ENCODE data around the gene MACROD2. TPM values are rescaled to one million over a fixed set of nuclear protein-coding genes. Genes with fewer than 3 reads are reported as not detected.
"Not testable (repeated sequence)": the region's sequence is repeated elsewhere in the genome, so short reads cannot be mapped to it uniquely, and the experiment has no call there.

The MACROD2 gene
- total RNA-seq, 4 donors from 2014 or later: 4.0 to 14.1 (median 10.4) TPM

DNA sequence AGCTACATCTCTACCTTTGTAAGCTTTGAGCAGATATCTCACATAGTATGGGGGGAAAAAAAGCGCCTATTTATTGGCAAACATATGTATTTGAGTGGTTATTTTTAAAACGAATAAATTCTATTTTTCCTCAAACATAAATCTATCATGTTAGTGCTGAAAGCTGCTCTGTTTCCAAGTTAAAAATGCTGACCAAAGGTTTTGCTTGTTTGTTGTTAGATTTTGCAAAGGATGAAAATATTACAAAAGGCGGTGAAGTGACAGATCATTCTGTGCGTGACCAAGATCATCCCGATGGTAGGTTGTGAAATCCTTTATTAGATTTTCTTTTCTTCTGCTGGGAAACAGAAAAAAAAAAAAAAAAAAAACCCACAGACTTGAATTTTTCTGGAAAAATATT, 1972.0 kb downstream of the MACROD2 start:
- no peaks in the 10 kb centered on the region for H3K4me1 ChIP-seq
- H3K9me3 ChIP-seq: peaks cover 0 to 4% (median 1%) of the 10 kb centered on the region in 4 donors
- DNase-seq (ENCODE audit: low spot score in 2 of 2): no peak
- TF ChIP-seq CTCF (IDR thresholded peaks at IDR 0.05) (no peak), POLR2A (IDR thresholded peaks at IDR 0.05) (no peak), EP300 (IDR thresholded peaks at IDR 0.05) (no peak)
- no peaks in the 10 kb centered on the region for H3K36me3 ChIP-seq
- no peak overlapping the region for H3K27ac ChIP-seq
- no peaks in the 10 kb centered on the region for H3K27me3 ChIP-seq
- WGBS, 2 donors: 69 to 74% methylated on average over 5 of the region's 5 CpGs
- H3K4me3 ChIP-seq: no peak overlapping the region

DNA sequence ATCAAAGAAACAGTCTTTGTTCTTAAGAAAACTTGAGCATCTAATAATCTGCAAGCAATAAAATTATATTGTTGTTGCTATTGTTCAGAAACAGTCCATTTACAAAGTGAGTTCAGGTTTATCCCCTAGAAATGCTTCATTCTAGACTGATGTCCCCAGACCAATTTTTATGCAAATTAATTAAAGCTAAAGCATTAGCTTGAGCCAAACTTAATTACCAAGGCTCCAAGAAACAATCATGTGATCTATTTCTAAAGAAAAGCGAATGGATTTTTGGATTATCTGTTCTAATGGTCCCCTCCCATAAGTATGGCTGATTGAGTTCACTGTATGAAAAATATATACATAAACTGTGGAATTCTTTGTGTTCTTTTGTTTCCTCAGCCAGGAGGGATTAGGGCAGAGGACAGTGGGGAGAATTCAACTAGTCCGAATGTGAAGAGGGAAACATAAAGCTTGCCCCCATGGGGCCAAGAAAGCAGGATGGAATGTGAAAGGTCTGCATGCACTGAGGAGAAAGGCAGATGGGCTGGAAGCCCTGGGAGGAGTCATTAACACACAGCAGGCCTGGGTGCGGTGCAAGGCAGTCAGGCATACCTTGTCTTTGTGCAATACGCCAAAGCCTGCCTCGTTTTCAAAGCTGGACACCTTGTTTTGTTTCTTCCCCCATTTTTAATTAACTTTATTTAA, 1980.9 kb downstream of the MACROD2 start:
- Histone ChIP-seq H3K27me3 (no peaks in the 10 kb centered on the region), H3K4me3 (no peak overlapping the region), H3K36me3 (no peaks in the 10 kb centered on the region), H3K4me1 (no peaks in the 10 kb centered on the region), H3K9me3 (peaks cover 0 to 4% (median 1%) of the 10 kb centered on the region in 4 donors), H3K27ac (no peak overlapping the region)
- DNase-seq (ENCODE audit: low spot score in 2 of 2): no peak
- TF ChIP-seq CTCF (IDR thresholded peaks at IDR 0.05) (no peak), EP300 (IDR thresholded peaks at IDR 0.05) (no peak), POLR2A (IDR thresholded peaks at IDR 0.05) (no peak)
- WGBS, 2 donors: 49 to 52% methylated on average over 5 of the region's 5 CpGs

- Histone ChIP-seq H3K4me1 (no peaks in the 10 kb centered on the region), H3K27me3 (no peaks in the 10 kb centered on the region), H3K36me3 (no peaks in the 10 kb centered on the region), H3K27ac (no peak overlapping the region), H3K4me3 (no peak overlapping the region), H3K9me3 (no peaks in the 10 kb centered on the region)
- TF ChIP-seq CTCF (IDR thresholded peaks at IDR 0.05) (no peak), EP300 (IDR thresholded peaks at IDR 0.05) (no peak), POLR2A (IDR thresholded peaks at IDR 0.05) (no peak)
- WGBS, 2 donors: 70 to 76% methylated on average over 5 of the region's 5 CpGs
- no peak for DNase-seq (ENCODE audit: low spot score in 2 of 2)
These were observed 1981.7 kb downstream of the MACROD2 start for GRCh38 chr20:15977026-15977425.

GRCh38 chr20:15977758-15978157, 1982.4 kb downstream of the MACROD2 start:
- H3K27ac ChIP-seq: no peak overlapping the region
- H3K27me3 ChIP-seq: no peaks in the 10 kb centered on the region
- DNase-seq (ENCODE audit: low spot score in 2 of 2): no peak
- H3K36me3 ChIP-seq: no peaks in the 10 kb centered on the region
- no peaks in the 10 kb centered on the region for H3K4me1 ChIP-seq
- H3K9me3 ChIP-seq: no peaks in the 10 kb centered on the region
- TF ChIP-seq CTCF (IDR thresholded peaks at IDR 0.05): no peak
- no peak for TF ChIP-seq POLR2A (IDR thresholded peaks at IDR 0.05)
- TF ChIP-seq EP300 (IDR thresholded peaks at IDR 0.05): no peak
- 94 to 95% methylated on average over 1 of the region's 1 CpG for WGBS, 2 donors
- no peak overlapping the region for H3K4me3 ChIP-seq

- H3K27ac ChIP-seq: peak overlapping the region in 1 of 4 donors; percentile 6
- not testable (repeated sequence) for H3K36me3 ChIP-seq; H3K4me3 ChIP-seq; DNase-seq (ENCODE audit: low spot score in 2 of 2); H3K4me1 ChIP-seq; H3K27me3 ChIP-seq; H3K9me3 ChIP-seq
- 77 to 80% methylated on average over 26 of the region's 26 CpGs for WGBS, 2 donors
These were observed 1990.4 kb downstream of the MACROD2 start for GRCh38 chr20:15985494-15986368.

Data from tibial nerve (tissue), 4 donors.